Gastroesophageal sphincter (tissue), 3 donors: Measurements from ENCODE around the gene DUSP9.

Source experiments
- POLR2A ChIP-seq, 2 donors: fragments of 450-650 bp; IDR thresholded peaks; one replicate each; pipeline ENCODE4 v1.6.1; 2017; ENCODE audit warnings: antibody characterized with exemption in 2 of 2, mild to moderate bottlenecking in 2 of 2, moderate library complexity in 1 of 2
- TF ChIP-seq, protein P1 (sequence below), 4 experiments: fragments of 200-600 bp in 2 of 4; fragments of 450-650 bp in 2 of 4; sonication (generic) in 1 of 4; IDR thresholded peaks; one replicate each; pipeline ENCODE4 v1.5.1; 2017 to 2019; ENCODE audit warnings: antibody characterized with exemption in 4 of 4, mild to moderate bottlenecking in 2 of 4, moderate library complexity in 2 of 4

DNA sequence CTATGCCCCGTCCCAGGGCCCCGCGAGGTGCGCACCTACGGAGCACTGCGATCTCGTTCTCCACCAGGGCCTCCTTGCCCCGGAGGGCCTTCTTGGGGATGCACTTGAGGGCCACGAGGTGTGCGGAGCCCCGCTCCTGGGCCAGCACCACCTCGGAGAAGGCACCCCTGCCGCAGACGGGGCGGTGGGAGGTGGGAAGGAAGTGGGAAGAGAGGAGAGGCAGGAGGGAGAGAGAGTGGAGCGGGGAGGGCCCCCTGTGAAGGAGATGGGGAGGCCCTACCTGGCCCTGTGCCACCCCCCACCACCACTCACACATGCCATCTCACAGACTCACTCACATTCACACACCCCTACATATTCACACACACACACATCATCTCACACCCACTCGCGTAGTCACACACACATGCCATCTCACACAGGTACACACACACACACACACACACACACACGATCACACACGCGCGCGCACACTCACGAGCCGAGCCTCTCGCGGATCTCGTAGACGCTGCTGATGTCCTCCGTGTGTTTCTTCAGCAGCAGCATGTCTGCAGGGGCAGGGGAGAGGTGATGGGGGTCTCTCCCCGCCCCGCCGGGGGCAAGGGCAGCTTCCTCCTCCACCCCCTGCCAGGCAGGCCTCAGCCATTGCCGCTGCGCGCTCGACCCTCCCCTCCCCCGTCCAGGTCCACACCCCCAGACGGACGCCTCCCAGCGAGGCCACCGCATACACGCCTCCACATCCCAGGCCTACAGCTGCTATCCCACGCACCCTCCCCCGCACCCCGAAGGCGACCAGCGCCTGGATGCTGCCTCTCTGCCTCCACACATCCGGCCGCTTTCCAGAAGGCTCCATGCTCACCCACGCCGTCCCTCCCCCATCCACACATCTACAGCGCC lies 25.8 kb downstream of the DUSP9 start:
- TF ChIP-seq, protein P1, sequence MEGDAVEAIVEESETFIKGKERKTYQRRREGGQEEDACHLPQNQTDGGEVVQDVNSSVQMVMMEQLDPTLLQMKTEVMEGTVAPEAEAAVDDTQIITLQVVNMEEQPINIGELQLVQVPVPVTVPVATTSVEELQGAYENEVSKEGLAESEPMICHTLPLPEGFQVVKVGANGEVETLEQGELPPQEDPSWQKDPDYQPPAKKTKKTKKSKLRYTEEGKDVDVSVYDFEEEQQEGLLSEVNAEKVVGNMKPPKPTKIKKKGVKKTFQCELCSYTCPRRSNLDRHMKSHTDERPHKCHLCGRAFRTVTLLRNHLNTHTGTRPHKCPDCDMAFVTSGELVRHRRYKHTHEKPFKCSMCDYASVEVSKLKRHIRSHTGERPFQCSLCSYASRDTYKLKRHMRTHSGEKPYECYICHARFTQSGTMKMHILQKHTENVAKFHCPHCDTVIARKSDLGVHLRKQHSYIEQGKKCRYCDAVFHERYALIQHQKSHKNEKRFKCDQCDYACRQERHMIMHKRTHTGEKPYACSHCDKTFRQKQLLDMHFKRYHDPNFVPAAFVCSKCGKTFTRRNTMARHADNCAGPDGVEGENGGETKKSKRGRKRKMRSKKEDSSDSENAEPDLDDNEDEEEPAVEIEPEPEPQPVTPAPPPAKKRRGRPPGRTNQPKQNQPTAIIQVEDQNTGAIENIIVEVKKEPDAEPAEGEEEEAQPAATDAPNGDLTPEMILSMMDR (IDR thresholded peaks at IDR 0.05) = no peak
- TF ChIP-seq POLR2A (IDR thresholded peaks at IDR 0.05) = no peak
